D721Med (cell line): Measurements from ENCODE around the gene MC2R.

Experiments used
- DNase-seq: peaks from one replicate; pipeline ENCODE4 v3.0.0; 2011; ENCODE audit warnings: low spot score; ENCODE audit not compliant: insufficient read length
- FAIRE-seq: peaks from 2 replicates; lab custom pipeline; 2011; peaks lifted over from hg19 to GRCh38; lab: Jason Lieb, UNC
- CTCF ChIP-seq: IDR thresholded peaks from 2 replicates; pipeline ENCODE4 v1.5.1; 2012; ENCODE audit warnings: mild to moderate bottlenecking, control low read depth; ENCODE audit not compliant: insufficient read depth; ENCODE audit errors: missing control alignments

MC2R gene

DNA sequence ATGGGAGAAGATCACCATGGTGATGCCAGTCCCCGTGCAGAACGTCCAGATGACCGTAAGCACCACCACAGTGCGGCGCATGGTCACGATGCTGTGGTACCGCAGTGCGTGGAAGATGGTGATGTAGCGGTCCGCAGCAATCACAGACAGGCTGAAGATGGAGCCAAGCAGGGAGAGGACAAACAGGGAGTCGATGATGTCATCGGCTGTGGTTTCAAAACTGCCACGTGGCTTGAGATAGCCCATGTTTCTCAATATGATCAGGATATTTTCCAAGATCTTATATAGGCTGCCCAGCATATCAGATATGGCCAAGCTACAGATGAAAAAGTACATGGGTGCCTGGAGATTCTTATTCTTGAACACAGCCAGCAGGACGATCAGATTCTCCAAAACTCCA lies 30.3 kb downstream of the MC2R start:
- TF ChIP-seq CTCF = no peak
- FAIRE-seq = no peak
- no peak for DNase-seq

DNA sequence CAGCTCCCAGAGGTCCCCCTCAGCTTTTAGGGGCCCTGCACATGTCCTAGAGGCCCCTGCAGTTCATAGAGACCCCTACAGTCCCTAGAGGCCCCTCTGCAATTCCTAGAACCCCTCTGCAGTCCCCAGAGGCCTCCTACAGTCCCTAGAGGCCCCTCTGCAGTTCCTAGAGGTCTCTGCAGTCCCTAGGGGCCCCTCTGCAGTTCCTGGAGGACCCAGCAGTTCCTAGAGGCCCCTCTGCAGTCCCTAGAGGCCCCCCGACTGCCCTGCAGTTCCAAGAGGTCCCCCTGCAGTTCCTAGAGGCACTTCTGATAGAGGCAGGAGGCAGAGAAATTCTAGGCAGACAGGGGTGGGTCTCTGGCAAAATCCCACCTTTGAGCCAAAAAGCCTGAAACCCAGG lies 35.4 kb downstream of the MC2R start:
- FAIRE-seq (no peak), DNase-seq (no peak)
- no peak for TF ChIP-seq CTCF

DNA sequence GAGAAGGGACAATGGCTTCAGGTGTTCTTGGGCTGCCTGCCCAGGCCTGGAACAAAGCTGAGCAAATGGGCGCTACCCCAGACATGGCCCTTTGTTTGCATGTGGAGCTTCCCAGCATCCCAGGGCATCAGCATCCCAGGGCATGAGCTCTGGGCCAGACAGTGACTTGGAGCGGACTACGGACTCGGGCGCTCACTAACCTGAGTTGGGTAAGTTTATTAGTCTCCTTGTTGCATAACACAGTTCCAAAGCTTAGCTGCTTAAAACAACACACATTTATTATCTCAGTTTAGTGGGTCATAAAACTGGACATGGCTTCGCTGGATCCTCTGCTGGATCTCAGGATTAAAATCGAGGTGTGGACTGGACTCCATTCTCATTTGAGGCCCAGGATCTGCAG lies 35.8 kb downstream of the MC2R start:
- no peak for FAIRE-seq
- TF ChIP-seq CTCF = no peak
- no peak for DNase-seq

DNA sequence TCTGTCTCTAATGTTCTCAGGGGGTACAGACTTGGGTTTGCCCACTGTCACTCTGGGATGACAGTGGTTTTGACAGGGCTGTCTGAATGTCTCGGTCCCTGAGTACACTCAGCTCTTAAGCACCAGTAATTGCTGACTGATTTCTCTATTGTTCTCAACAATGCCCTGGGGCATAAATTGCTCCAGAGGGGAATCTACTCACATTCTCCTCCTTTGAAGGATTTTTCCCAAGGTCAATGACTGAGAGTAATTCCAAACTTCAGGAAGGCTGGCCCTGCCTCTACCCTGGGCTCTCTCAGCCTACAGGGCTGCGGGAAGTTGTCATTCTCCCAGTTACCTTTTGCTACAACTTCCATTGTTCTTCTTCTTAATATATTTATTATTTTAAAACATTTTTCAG lies 36.5 kb downstream of the MC2R start:
- TF ChIP-seq CTCF = no peak
- DNase-seq (no peak), FAIRE-seq (no peak)

GRCh38 chr18:13877157-13877556 lies 38.2 kb downstream of the MC2R start:
- no peak for TF ChIP-seq CTCF
- no peak for DNase-seq
- FAIRE-seq = no peak

GRCh38 chr18:13874558-13874957 lies 40.8 kb downstream of the MC2R start:
- DNase-seq (no peak), FAIRE-seq (no peak)
- TF ChIP-seq CTCF = no peak

GRCh38 chr18:13872932-13873331 lies 42.4 kb downstream of the MC2R start:
- DNase-seq (no peak), FAIRE-seq (no peak)
- no peak for TF ChIP-seq CTCF
